Transverse colon (tissue), 4 donors: ENCODE data around the gene PGRMC1. TPM values are rescaled to one million over a fixed set of nuclear protein-coding genes. Genes with fewer than 3 reads are reported as not detected.

Experiments
- DNase-seq: peaks from one replicate; pipeline ENCODE4 v3.0.0-alpha.2; 2019
- H3K27ac ChIP-seq, 4 donors: fragments of 200-600 bp; sonication (generic); 2 replicates each; pipeline ENCODE4 v1.5.1; 2016 to 2018; ENCODE audit warnings: inconsistent platforms in 4 of 4
- H3K27me3 ChIP-seq: fragments of 200-600 bp; sonication (generic); 2 replicates; pipeline ENCODE4 v1.5.1; 2017; ENCODE audit warnings: inconsistent platforms
- H3K36me3 ChIP-seq, 4 donors: fragments of 200-600 bp; sonication (generic); 2 replicates each; pipeline ENCODE4 v1.5.1; 2017 to 2019; ENCODE audit warnings: inconsistent platforms in 4 of 4
- H3K4me1 ChIP-seq, 4 donors: fragments of 200-600 bp; sonication (generic); 2 replicates each; pipeline ENCODE4 v1.5.1; 2017 to 2020; ENCODE audit warnings: inconsistent platforms in 4 of 4
- H3K4me3 ChIP-seq, 4 donors: fragments of 200-600 bp; sonication (generic); 1 replicate in 1 of 4; 2 replicates in 3 of 4; pipeline versions ENCODE4 v1.5.1 to v1.6.1; 2017 to 2019; ENCODE audit warnings: inconsistent platforms in 4 of 4
- H3K9me3 ChIP-seq, 2 donors: fragments of 200-600 bp; sonication (generic); 2 replicates each; pipeline ENCODE4 v1.5.1; 2017 to 2019; ENCODE audit warnings: inconsistent platforms in 2 of 2
- EP300 ChIP-seq: sonication (generic); formaldehyde crosslinking; IDR thresholded peaks from one replicate; pipeline ENCODE4 v1.6.1; 2017; ENCODE audit warnings: antibody characterized with exemption, low read depth
- POLR2A ChIP-seq: fragments of 450-650 bp; IDR thresholded peaks from one replicate; pipeline ENCODE4 v1.6.1; 2016; ENCODE audit warnings: antibody characterized with exemption, mild to moderate bottlenecking, moderate library complexity
- POLR2AphosphoS5 ChIP-seq, 3 donors: sonication (generic); formaldehyde crosslinking; IDR thresholded peaks; one replicate each; pipeline ENCODE4 v1.6.1; 2016; ENCODE audit warnings: antibody characterized with exemption in 3 of 3
- WGBS, 2 donors: methylation state at CpG; one replicate each; pipeline ENCODE4 v1.1.5; 2018; ENCODE audit warnings: low coverage in 1 of 2; 5-methylcytosine and 5-hydroxymethylcytosine counted together
- in situ Hi-C, 4 donors: fragments of 200-750 bp; cut with MboI; loops; one replicate each; pipeline versions ENCODE4 v1.15.0 to v1.15.1; 2017; ENCODE audit warnings: low sequenced_read_pairs in 3 of 4, low pct_ligation_motif_present in 1 of 4, low pct_unique_long_range_greater_than_20kb in 1 of 4
- intact Hi-C: fragments of 100-400 bp; cut with DNase I; formaldehyde crosslinking; loops from one replicate; pipeline ENCODE4 v1.15.1; 2023; ENCODE audit warnings: low total_unique reads
- total RNA-seq, 4 donors: library from RNA; depleted of rRNA; stranded (reverse); fragments of >200 nt; gene quantifications; one replicate each; pipeline ENCODE4 v1.1.0, GENCODE V29; 2016
- TF ChIP-seq, protein P1 (sequence below), 5 experiments: fragments of 200-600 bp in 3 of 5; fragments of 450-650 bp in 2 of 5; sonication (generic) in 3 of 5; IDR thresholded peaks; 1 replicate in 2 of 5; 2 replicates in 3 of 5; pipeline ENCODE4 v1.5.1; 2016 to 2017; ENCODE audit warnings: antibody characterized with exemption in 5 of 5, inconsistent platforms in 3 of 5, mild to moderate bottlenecking in 2 of 5, moderate library complexity in 1 of 5

PGRMC1 gene
- total RNA-seq, 4 donors from 2014 or later = 96.7 to 213 (median 136) TPM

DNA sequence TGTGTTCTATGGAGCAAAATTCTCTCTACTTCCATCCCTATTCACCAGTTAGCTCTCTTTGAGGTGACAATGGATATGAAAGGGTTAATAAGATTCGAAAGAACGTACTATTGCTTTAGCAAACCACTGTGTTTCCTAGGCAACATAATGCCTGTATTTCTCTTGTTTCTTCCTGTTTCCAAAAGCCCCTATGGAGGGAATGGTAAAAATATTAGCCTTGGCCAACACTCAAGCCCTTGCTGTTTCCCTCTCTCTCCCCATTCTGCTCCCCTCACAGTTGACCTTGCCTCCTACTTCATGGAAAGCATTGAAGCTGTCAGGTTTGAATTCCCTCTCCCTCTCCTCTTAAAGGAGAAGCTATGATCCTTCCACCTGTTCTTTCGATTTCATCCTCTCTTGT lies 9.6 kb upstream of the PGRMC1 start:
- 39 to 100% methylated on average over 1 to 3 of the region's 3 CpGs for WGBS, 2 donors
- no peaks in the 10 kb centered on the region for H3K36me3 ChIP-seq
- H3K27me3 ChIP-seq = no peaks in the 10 kb centered on the region
- H3K27ac ChIP-seq = no peak overlapping the region
- in situ Hi-C loops = no loop called here
- intact Hi-C loops = no loop called here
- no peaks in the 10 kb centered on the region for H3K4me1 ChIP-seq
- DNase-seq = no peak
- H3K9me3 ChIP-seq = no peaks in the 10 kb centered on the region
- H3K4me3 ChIP-seq = no peak overlapping the region
- TF ChIP-seq, protein P1, sequence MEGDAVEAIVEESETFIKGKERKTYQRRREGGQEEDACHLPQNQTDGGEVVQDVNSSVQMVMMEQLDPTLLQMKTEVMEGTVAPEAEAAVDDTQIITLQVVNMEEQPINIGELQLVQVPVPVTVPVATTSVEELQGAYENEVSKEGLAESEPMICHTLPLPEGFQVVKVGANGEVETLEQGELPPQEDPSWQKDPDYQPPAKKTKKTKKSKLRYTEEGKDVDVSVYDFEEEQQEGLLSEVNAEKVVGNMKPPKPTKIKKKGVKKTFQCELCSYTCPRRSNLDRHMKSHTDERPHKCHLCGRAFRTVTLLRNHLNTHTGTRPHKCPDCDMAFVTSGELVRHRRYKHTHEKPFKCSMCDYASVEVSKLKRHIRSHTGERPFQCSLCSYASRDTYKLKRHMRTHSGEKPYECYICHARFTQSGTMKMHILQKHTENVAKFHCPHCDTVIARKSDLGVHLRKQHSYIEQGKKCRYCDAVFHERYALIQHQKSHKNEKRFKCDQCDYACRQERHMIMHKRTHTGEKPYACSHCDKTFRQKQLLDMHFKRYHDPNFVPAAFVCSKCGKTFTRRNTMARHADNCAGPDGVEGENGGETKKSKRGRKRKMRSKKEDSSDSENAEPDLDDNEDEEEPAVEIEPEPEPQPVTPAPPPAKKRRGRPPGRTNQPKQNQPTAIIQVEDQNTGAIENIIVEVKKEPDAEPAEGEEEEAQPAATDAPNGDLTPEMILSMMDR (IDR thresholded peaks at IDR 0.05) = no peak
- no peak for TF ChIP-seq POLR2AphosphoS5 (IDR thresholded peaks at IDR 0.05)
- no peak for TF ChIP-seq POLR2A
- TF ChIP-seq EP300 = no peak

DNA sequence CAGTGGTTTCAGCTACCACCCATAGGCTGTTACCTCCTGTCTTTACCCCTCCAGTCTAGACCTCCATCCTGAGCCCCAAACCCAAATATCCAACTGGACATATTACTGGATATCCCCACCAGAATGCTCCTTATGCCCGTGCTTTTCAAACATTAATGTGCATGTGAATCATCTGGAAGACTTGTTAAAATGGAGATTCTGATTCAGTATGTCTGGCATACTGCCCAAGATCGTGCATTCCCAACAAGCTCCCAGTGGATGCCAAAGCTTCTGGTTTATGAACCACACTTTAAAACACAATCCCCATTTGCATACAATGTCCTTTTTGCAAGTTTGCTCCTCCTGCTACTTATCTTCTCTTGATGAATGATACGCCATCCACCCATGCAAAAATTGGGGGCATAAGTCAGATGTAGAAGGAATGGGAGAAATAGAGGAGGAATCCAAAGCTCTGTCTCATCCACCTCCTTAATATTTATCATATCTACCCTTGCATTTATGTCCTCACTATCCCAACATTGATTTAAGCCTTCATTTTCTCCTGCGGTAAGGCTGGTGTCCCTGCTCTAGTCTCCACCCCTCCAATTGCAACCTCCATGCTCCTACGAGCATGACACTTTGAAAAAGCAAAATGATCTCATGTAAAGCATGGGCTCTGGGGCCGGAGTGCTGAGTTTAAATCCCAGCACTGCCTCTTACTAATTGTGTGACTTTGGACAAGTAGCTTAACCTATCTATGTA lies 7.4 kb upstream of the PGRMC1 start:
- DNase-seq = no peak
- 59% methylated on average over 6 of the region's 6 CpGs; no CpG with 5 or more reads in 1 of the 2 donors for WGBS, 2 donors
- in situ Hi-C loops (no loop called here), intact Hi-C loops (no loop called here)
- H3K9me3 ChIP-seq = no peaks in the 10 kb centered on the region
- no peaks in the 10 kb centered on the region for H3K27me3 ChIP-seq
- H3K4me1 ChIP-seq = no peaks in the 10 kb centered on the region
- H3K4me3 ChIP-seq = no peak overlapping the region
- no peak overlapping the region for H3K27ac ChIP-seq
- TF ChIP-seq, protein P1 (IDR thresholded peaks at IDR 0.05) = no peak
- TF ChIP-seq POLR2AphosphoS5 (IDR thresholded peaks at IDR 0.05) (no peak), POLR2A (no peak), EP300 (no peak)
- H3K36me3 ChIP-seq = no peaks in the 10 kb centered on the region

DNA sequence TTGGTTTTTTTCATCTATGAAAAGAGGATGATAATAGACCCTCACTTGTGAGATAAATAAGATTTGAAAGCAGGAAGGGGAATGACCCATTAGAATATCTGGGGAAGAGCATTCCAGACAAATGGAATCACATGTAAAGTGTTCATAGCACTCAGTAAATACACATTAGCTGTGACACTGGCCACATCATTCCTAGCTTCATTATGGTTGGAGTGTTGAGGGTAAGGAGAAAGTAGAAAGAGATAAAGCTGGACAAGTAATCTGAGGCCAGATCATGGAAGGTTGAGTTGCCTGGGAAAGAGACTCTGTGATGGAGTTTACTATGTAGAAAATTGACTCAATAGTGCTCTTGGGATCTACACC lies 6.9 kb upstream of the PGRMC1 start:
- in situ Hi-C loops = no loop called here
- intact Hi-C loops = no loop called here

DNA sequence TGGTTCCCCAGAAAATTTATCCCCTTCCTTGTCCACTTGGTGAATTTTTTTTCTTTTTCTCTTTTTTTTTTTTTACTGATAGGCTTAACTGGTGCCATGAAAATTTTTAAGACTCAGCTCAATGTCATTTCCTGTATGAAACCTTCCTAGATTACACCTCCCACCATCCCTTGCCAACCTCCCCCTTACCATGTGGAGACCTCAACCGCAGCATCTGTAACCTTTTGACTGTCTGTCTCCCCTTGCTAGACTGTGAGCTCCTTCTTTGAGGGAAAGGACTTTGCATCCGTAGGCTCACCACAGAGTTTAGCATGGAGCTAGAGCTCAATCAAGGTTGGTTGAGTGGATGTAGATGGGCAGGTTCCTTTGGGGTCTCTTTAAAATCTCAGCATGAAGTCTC lies 5.2 kb upstream of the PGRMC1 start:
- H3K27ac ChIP-seq = no peak overlapping the region
- H3K4me1 ChIP-seq = no peaks in the 10 kb centered on the region
- WGBS, 2 donors = 79 to 80% methylated on average over 1 to 2 of the region's 2 CpGs
- no peaks in the 10 kb centered on the region for H3K9me3 ChIP-seq
- H3K4me3 ChIP-seq = no peak overlapping the region
- TF ChIP-seq EP300 (no peak), POLR2A (no peak), POLR2AphosphoS5 (IDR thresholded peaks at IDR 0.05) (no peak)
- TF ChIP-seq, protein P1 (IDR thresholded peaks at IDR 0.05) = no peak
- intact Hi-C loops (no loop called here), in situ Hi-C loops (no loop called here)
- no peaks in the 10 kb centered on the region for H3K36me3 ChIP-seq
- H3K27me3 ChIP-seq = no peaks in the 10 kb centered on the region
- DNase-seq = no peak

More for the DNA sequence above, 6.9 kb upstream of the PGRMC1 start:
- no peaks in the 10 kb centered on the region for H3K4me1 ChIP-seq
- H3K9me3 ChIP-seq = no peaks in the 10 kb centered on the region
- no peaks in the 10 kb centered on the region for H3K27me3 ChIP-seq
- H3K36me3 ChIP-seq = no peaks in the 10 kb centered on the region
- H3K27ac ChIP-seq = no peak overlapping the region
- no peak for DNase-seq
- TF ChIP-seq POLR2AphosphoS5 (IDR thresholded peaks at IDR 0.05) = no peak
- no peak for TF ChIP-seq POLR2A
- no peak for TF ChIP-seq EP300
- TF ChIP-seq, protein P1 (IDR thresholded peaks at IDR 0.05) = no peak
- H3K4me3 ChIP-seq = no peak overlapping the region
